ENCODE data around the gene NCF4.

- TF ChIP-seq POLR2AphosphoS5 (IDR thresholded peaks at IDR 0.05; ENCODE audit: low read depth, low read length) (no peak), TAF1 (IDR thresholded peaks at IDR 0.05; ENCODE audit: borderline replicate concordance, low read depth, low read length) (no peak), POLR2A (IDR thresholded peaks at IDR 0.05; ENCODE audit: low read depth, low read length) (no peak)
Observed at GRCh38 chr22:36886016-36886415, 25.2 kb downstream of the NCF4 start.
